GM23338 (cell line): ENCODE results near the gene ZBTB34. TPM values are rescaled to one million over a fixed set of nuclear protein-coding genes. Genes with fewer than 3 reads are reported as not detected.

Experiments used
- ATAC-seq: fragments of 200-7000 bp; cut with Tn5 transposase; 3 replicates; pipeline ENCODE4 v1.9.1; 2020
- DNase-seq: peaks from one replicate; pipeline ENCODE4 v3.0.0-alpha.2; 2015; ENCODE audit warnings: low spot score
- H2AFZ ChIP-seq: fragments of 200-600 bp; sonication (generic); 2 replicates; pipeline ENCODE4 v1.8.0; 2016; ENCODE audit warnings: antibody characterized with exemption, mild to moderate bottlenecking, moderate library complexity
- H3F3A ChIP-seq: fragments of 200-600 bp; sonication (generic); replicated peaks from 2 replicates; pipeline ENCODE4 v1.8.0; 2017; ENCODE audit warnings: antibody characterized with exemption, mixed run types, low read depth
- H3K27ac ChIP-seq: fragments of 200-600 bp; sonication (generic); 2 replicates; pipeline ENCODE4 v1.6.1; 2016; ENCODE audit warnings: low read depth
- H3K27me3 ChIP-seq: fragments of 200-600 bp; sonication (generic); 2 replicates; pipeline ENCODE4 v1.8.0; 2016; ENCODE audit warnings: mild to moderate bottlenecking, mixed run types, moderate library complexity; ENCODE audit not compliant: insufficient read depth
- H3K36me3 ChIP-seq: fragments of 200-600 bp; sonication (generic); 2 replicates; pipeline ENCODE4 v1.8.0; 2016; ENCODE audit warnings: mild to moderate bottlenecking; ENCODE audit not compliant: insufficient read depth
- H3K4me1 ChIP-seq: fragments of 200-600 bp; sonication (generic); 2 replicates; pipeline ENCODE4 v1.8.0; 2016; ENCODE audit warnings: mild to moderate bottlenecking, moderate library complexity; ENCODE audit not compliant: insufficient read depth
- H3K4me2 ChIP-seq: fragments of 200-600 bp; sonication (generic); 2 replicates; pipeline ENCODE4 v1.7.1; 2017; ENCODE audit warnings: mixed run types
- H3K4me3 ChIP-seq: fragments of 200-600 bp; sonication (generic); 2 replicates; pipeline ENCODE4 v1.6.1; 2016; ENCODE audit warnings: mixed run types
- H3K79me2 ChIP-seq: fragments of 200-600 bp; sonication (generic); replicated peaks from 2 replicates; pipeline ENCODE4 v1.8.0; 2017; ENCODE audit warnings: mild to moderate bottlenecking; ENCODE audit not compliant: insufficient read depth
- H3K9me2 ChIP-seq: fragments of 200-600 bp; sonication (generic); 2 replicates; pipeline ENCODE4 v1.8.0; 2017; ENCODE audit not compliant: insufficient read depth
- H4K20me1 ChIP-seq: fragments of 200-600 bp; sonication (generic); replicated peaks from 2 replicates; pipeline ENCODE4 v1.8.0; 2017; ENCODE audit warnings: mild to moderate bottlenecking; ENCODE audit not compliant: insufficient read depth
- H3K27ac Mint-ChIP-seq: 2 replicates; pipeline ENCODE4 v1.8.0; 2020; ENCODE audit warnings: inconsistent platforms, mild to moderate bottlenecking, moderate library complexity, mixed read lengths
- H3K27me3 Mint-ChIP-seq: 3 replicates; pipeline ENCODE4 v1.8.0; 2022; ENCODE audit warnings: low read depth, mild to moderate bottlenecking, moderate library complexity, mixed read lengths, inconsistent platforms; ENCODE audit not compliant: insufficient read depth, poor library complexity
- H3K36me3 Mint-ChIP-seq: 3 replicates; pipeline ENCODE4 v1.8.0; 2021; ENCODE audit warnings: low read depth, mild to moderate bottlenecking, inconsistent platforms, moderate library complexity, mixed read lengths
- H3K4me1 Mint-ChIP-seq: 3 replicates; pipeline ENCODE4 v1.8.0; 2020; ENCODE audit warnings: mild to moderate bottlenecking, inconsistent platforms, mixed read lengths
- H3K4me3 Mint-ChIP-seq: 3 replicates; pipeline ENCODE4 v1.8.0; 2021; ENCODE audit warnings: moderate library complexity, mild to moderate bottlenecking, inconsistent platforms, mixed read lengths
- H3K9me3 Mint-ChIP-seq: 3 replicates; pipeline ENCODE4 v1.8.0; 2020; ENCODE audit warnings: moderate library complexity, mild to moderate bottlenecking, inconsistent platforms, mixed read lengths
- CREB1 ChIP-seq: fragments of 250-450 bp; sonication (Bioruptor Pico); IDR thresholded peaks from 2 replicates; pipeline ENCODE4 v1.5.0; 2020; ENCODE audit warnings: low read depth, mild to moderate bottlenecking, moderate library complexity
- EZH2 ChIP-seq: fragments of 200-600 bp; sonication (generic); IDR thresholded peaks from one replicate; pipeline ENCODE4 v1.8.0; 2017; ENCODE audit warnings: antibody characterized with exemption, mild to moderate bottlenecking, low read depth; ENCODE audit not compliant: unreplicated experiment
- EZH2phosphoT487 ChIP-seq: fragments of 200-600 bp; sonication (generic); IDR thresholded peaks from one replicate; pipeline ENCODE4 v1.8.1; 2018; ENCODE audit warnings: antibody characterized with exemption; ENCODE audit not compliant: unreplicated experiment
- JUNB ChIP-seq: IDR thresholded peaks from one replicate; pipeline ENCODE4 v1.6.1; 2016; ENCODE audit warnings: antibody characterized with exemption; ENCODE audit not compliant: unreplicated experiment
- NANOG ChIP-seq: IDR thresholded peaks from 2 replicates; pipeline ENCODE4 v1.6.1; 2016; ENCODE audit warnings: antibody characterized with exemption, borderline replicate concordance
- POLR2AphosphoS5 ChIP-seq: IDR thresholded peaks from 2 replicates; pipeline ENCODE4 v1.6.1; 2016; ENCODE audit warnings: antibody characterized with exemption, low read depth
- STAT1 ChIP-seq: IDR thresholded peaks from one replicate; pipeline ENCODE4 v1.6.1; 2016; ENCODE audit warnings: antibody characterized with exemption; ENCODE audit not compliant: unreplicated experiment
- ZNF114 ChIP-seq: fragments of 250-450 bp; sonication (Bioruptor Pico); IDR thresholded peaks from 2 replicates; pipeline ENCODE4 v1.5.0; 2020; ENCODE audit warnings: mild to moderate bottlenecking, moderate library complexity
- ZNF331 ChIP-seq: fragments of 250-450 bp; sonication (Bioruptor Pico); IDR thresholded peaks from 2 replicates; pipeline ENCODE4 v1.5.0; 2020; ENCODE audit warnings: low read depth, mild to moderate bottlenecking, moderate library complexity
- polyA plus RNA-seq: library from polyadenylated mRNA; unstranded; fragments of >200 nt; fragmentation: Nextera tagmentation; extraction: Ambion mirVana; gene quantifications from 2 replicates; pipeline ENCODE4 v1.2.1, GENCODE V29; 2016
- total RNA-seq: library from RNA; depleted of rRNA; stranded (reverse); fragments of >200 nt; shearing (Covaris generic); gene quantifications from 2 replicates; pipeline ENCODE4 v1.2.3, GENCODE V29; 2014
- TF ChIP-seq, protein P1 (sequence below): IDR thresholded peaks from one replicate; pipeline ENCODE4 v1.6.1; 2018; ENCODE audit warnings: antibody characterized with exemption; ENCODE audit not compliant: unreplicated experiment
- TF ChIP-seq, protein P2 (sequence below): IDR thresholded peaks from 2 replicates; pipeline ENCODE4 v1.6.1; 2016; ENCODE audit warnings: antibody characterized with exemption
- TF ChIP-seq, protein P3 (sequence below), 2 experiments: fragments of 200-600 bp in 1 of 2; sonication (generic) in 1 of 2; conservative IDR thresholded peaks; 2 replicates each; pipeline versions ENCODE4 v1.5.1 to v1.6.1; 2016 to 2017; ENCODE audit warnings: antibody characterized with exemption in 2 of 2, low read depth in 2 of 2, mild to moderate bottlenecking in 2 of 2, moderate library complexity in 1 of 2
- TF ChIP-seq, protein P4 (sequence below): fragments of 250-450 bp; sonication (Bioruptor Pico); IDR thresholded peaks from 2 replicates; pipeline ENCODE4 v1.5.0; 2020; ENCODE audit warnings: mild to moderate bottlenecking, moderate library complexity

Gene ZBTB34
- total and polyA plus RNA-seq, 2 experiments from 2014 or later: 6.4 to 21.9 TPM

- Histone ChIP-seq H3K9me2 (no peaks in the 10 kb centered on the region), H3K4me1 (peaks cover 23% of the 10 kb centered on the region), H3K27ac (no peak overlapping the region), H3F3A (peaks cover 10% of the 10 kb centered on the region; the same call in 1 of the 2 replicates), H4K20me1 (peaks cover 30% of the 10 kb centered on the region), H3K36me3 (no peaks in the 10 kb centered on the region), H3K4me2 (no peak overlapping the region), H3K4me3 (no peak overlapping the region), H3K27me3 (no peaks in the 10 kb centered on the region), H2AFZ (no peak overlapping the region), H3K79me2 (peaks cover 55% of the 10 kb centered on the region)
- Mint-ChIP-seq H3K36me3 (no peaks in the 10 kb centered on the region), H3K4me3 (no peak overlapping the region), H3K9me3 (no peaks in the 10 kb centered on the region), H3K27me3 (no peaks in the 10 kb centered on the region), H3K4me1 (peaks cover 24% of the 10 kb centered on the region), H3K27ac (no peak overlapping the region)
- ATAC-seq (no peak), DNase-seq (no peak)
- no peak for TF ChIP-seq CREB1
- TF ChIP-seq EZH2: no peak
- no peak for TF ChIP-seq ZNF114 (CRISPR knock-in tag)
- TF ChIP-seq JUNB: no peak
- TF ChIP-seq, protein P1, sequence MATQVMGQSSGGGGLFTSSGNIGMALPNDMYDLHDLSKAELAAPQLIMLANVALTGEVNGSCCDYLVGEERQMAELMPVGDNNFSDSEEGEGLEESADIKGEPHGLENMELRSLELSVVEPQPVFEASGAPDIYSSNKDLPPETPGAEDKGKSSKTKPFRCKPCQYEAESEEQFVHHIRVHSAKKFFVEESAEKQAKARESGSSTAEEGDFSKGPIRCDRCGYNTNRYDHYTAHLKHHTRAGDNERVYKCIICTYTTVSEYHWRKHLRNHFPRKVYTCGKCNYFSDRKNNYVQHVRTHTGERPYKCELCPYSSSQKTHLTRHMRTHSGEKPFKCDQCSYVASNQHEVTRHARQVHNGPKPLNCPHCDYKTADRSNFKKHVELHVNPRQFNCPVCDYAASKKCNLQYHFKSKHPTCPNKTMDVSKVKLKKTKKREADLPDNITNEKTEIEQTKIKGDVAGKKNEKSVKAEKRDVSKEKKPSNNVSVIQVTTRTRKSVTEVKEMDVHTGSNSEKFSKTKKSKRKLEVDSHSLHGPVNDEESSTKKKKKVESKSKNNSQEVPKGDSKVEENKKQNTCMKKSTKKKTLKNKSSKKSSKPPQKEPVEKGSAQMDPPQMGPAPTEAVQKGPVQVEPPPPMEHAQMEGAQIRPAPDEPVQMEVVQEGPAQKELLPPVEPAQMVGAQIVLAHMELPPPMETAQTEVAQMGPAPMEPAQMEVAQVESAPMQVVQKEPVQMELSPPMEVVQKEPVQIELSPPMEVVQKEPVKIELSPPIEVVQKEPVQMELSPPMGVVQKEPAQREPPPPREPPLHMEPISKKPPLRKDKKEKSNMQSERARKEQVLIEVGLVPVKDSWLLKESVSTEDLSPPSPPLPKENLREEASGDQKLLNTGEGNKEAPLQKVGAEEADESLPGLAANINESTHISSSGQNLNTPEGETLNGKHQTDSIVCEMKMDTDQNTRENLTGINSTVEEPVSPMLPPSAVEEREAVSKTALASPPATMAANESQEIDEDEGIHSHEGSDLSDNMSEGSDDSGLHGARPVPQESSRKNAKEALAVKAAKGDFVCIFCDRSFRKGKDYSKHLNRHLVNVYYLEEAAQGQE: no peak
- TF ChIP-seq ZNF331 (CRISPR knock-in tag): no peak
- TF ChIP-seq, protein P2, sequence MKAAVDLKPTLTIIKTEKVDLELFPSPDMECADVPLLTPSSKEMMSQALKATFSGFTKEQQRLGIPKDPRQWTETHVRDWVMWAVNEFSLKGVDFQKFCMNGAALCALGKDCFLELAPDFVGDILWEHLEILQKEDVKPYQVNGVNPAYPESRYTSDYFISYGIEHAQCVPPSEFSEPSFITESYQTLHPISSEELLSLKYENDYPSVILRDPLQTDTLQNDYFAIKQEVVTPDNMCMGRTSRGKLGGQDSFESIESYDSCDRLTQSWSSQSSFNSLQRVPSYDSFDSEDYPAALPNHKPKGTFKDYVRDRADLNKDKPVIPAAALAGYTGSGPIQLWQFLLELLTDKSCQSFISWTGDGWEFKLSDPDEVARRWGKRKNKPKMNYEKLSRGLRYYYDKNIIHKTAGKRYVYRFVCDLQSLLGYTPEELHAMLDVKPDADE: no peak
- no peak for TF ChIP-seq EZH2phosphoT487
- TF ChIP-seq, protein P3, sequence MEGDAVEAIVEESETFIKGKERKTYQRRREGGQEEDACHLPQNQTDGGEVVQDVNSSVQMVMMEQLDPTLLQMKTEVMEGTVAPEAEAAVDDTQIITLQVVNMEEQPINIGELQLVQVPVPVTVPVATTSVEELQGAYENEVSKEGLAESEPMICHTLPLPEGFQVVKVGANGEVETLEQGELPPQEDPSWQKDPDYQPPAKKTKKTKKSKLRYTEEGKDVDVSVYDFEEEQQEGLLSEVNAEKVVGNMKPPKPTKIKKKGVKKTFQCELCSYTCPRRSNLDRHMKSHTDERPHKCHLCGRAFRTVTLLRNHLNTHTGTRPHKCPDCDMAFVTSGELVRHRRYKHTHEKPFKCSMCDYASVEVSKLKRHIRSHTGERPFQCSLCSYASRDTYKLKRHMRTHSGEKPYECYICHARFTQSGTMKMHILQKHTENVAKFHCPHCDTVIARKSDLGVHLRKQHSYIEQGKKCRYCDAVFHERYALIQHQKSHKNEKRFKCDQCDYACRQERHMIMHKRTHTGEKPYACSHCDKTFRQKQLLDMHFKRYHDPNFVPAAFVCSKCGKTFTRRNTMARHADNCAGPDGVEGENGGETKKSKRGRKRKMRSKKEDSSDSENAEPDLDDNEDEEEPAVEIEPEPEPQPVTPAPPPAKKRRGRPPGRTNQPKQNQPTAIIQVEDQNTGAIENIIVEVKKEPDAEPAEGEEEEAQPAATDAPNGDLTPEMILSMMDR (conservative IDR thresholded peaks at IDR 0.05; ENCODE audit: low read depth in 2 of 2): no peak
- TF ChIP-seq, protein P4, sequence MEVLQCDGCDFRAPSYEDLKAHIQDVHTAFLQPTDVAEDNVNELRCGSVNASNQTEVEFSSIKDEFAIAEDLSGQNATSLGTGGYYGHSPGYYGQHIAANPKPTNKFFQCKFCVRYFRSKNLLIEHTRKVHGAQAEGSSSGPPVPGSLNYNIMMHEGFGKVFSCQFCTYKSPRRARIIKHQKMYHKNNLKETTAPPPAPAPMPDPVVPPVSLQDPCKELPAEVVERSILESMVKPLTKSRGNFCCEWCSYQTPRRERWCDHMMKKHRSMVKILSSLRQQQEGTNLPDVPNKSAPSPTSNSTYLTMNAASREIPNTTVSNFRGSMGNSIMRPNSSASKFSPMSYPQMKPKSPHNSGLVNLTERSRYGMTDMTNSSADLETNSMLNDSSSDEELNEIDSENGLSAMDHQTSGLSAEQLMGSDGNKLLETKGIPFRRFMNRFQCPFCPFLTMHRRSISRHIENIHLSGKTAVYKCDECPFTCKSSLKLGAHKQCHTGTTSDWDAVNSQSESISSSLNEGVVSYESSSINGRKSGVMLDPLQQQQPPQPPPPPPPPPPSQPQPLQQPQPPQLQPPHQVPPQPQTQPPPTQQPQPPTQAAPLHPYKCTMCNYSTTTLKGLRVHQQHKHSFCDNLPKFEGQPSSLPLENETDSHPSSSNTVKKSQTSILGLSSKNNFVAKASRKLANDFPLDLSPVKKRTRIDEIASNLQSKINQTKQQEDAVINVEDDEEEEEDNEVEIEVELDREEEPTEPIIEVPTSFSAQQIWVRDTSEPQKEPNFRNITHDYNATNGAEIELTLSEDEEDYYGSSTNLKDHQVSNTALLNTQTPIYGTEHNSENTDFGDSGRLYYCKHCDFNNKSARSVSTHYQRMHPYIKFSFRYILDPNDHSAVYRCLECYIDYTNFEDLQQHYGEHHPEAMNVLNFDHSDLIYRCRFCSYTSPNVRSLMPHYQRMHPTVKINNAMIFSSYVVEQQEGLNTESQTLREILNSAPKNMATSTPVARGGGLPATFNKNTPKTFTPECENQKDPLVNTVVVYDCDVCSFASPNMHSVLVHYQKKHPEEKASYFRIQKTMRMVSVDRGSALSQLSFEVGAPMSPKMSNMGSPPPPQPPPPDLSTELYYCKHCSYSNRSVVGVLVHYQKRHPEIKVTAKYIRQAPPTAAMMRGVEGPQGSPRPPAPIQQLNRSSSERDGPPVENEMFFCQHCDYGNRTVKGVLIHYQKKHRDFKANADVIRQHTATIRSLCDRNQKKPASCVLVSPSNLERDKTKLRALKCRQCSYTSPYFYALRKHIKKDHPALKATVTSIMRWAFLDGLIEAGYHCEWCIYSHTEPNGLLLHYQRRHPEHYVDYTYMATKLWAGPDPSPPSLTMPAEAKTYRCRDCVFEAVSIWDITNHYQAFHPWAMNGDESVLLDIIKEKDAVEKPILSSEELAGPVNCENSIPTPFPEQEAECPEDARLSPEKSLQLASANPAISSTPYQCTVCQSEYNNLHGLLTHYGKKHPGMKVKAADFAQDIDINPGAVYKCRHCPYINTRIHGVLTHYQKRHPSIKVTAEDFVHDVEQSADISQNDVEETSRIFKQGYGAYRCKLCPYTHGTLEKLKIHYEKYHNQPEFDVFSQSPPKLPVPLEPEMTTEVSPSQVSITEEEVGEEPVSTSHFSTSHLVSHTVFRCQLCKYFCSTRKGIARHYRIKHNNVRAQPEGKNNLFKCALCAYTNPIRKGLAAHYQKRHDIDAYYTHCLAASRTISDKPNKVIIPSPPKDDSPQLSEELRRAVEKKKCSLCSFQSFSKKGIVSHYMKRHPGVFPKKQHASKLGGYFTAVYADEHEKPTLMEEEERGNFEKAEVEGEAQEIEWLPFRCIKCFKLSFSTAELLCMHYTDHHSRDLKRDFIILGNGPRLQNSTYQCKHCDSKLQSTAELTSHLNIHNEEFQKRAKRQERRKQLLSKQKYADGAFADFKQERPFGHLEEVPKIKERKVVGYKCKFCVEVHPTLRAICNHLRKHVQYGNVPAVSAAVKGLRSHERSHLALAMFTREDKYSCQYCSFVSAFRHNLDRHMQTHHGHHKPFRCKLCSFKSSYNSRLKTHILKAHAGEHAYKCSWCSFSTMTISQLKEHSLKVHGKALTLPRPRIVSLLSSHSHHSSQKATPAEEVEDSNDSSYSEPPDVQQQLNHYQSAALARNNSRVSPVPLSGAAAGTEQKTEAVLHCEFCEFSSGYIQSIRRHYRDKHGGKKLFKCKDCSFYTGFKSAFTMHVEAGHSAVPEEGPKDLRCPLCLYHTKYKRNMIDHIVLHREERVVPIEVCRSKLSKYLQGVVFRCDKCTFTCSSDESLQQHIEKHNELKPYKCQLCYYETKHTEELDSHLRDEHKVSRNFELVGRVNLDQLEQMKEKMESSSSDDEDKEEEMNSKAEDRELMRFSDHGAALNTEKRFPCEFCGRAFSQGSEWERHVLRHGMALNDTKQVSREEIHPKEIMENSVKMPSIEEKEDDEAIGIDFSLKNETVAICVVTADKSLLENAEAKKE: no peak
- TF ChIP-seq NANOG: no peak
- TF ChIP-seq POLR2AphosphoS5: no peak
- TF ChIP-seq STAT1: no peak
Measured at GRCh38 chr9:126919193-126919592, 58.8 kb downstream of the ZBTB34 start.
